HEK293T (cell line): ENCODE measurements around the gene SLC12A4.

ENCODE experiments used
- CTBP1 ChIP-seq: fragments of 450-650 bp; IDR thresholded peaks from 2 replicates; pipeline ENCODE4 v1.6.1; 2016; ENCODE audit warnings: borderline replicate concordance
- ELF4 ChIP-seq: fragments of 450-650 bp; IDR thresholded peaks from 2 replicates; pipeline ENCODE4 v1.6.1; 2017; ENCODE audit warnings: antibody characterized with exemption
- FOXA1 ChIP-seq: fragments of 450-650 bp; IDR thresholded peaks from 2 replicates; pipeline ENCODE4 v1.6.1; 2016; ENCODE audit warnings: mild to moderate bottlenecking
- FOXK2 ChIP-seq: fragments of 450-650 bp; IDR thresholded peaks from 2 replicates; pipeline ENCODE4 v1.6.1; 2016; ENCODE audit warnings: mild to moderate bottlenecking
- FOXM1 ChIP-seq: fragments of 450-650 bp; IDR thresholded peaks from 2 replicates; pipeline ENCODE4 v1.6.1; 2017; ENCODE audit warnings: mild to moderate bottlenecking, borderline replicate concordance
- HDGF ChIP-seq: fragments of 450-650 bp; IDR thresholded peaks from 2 replicates; pipeline ENCODE4 v1.6.1; 2017; ENCODE audit warnings: antibody characterized with exemption, borderline replicate concordance
- NFRKB ChIP-seq: fragments of 450-650 bp; IDR thresholded peaks from 2 replicates; pipeline ENCODE4 v1.6.1; 2016; ENCODE audit warnings: mild to moderate bottlenecking, moderate library complexity
- PKNOX1 ChIP-seq: fragments of 450-650 bp; IDR thresholded peaks from 2 replicates; pipeline ENCODE4 v1.6.1; 2016
- SP1 ChIP-seq: fragments of 450-650 bp; IDR thresholded peaks from 2 replicates; pipeline ENCODE4 v1.6.1; 2017
- TARDBP ChIP-seq: fragments of 450-650 bp; IDR thresholded peaks from 2 replicates; pipeline ENCODE4 v1.6.1; 2016
- ZNF384 ChIP-seq: fragments of 450-650 bp; IDR thresholded peaks from 2 replicates; pipeline ENCODE4 v1.6.1; 2016

- TF ChIP-seq PKNOX1 (no peak), HDGF (no peak), ELF4 (no peak), FOXM1 (no peak), CTBP1 (no peak), SP1 (no peak), TARDBP (no peak), FOXA1 (no peak), ZNF384 (no peak), FOXK2 (no peak), NFRKB (no peak)
These were observed 25.2 kb downstream of the SLC12A4 start for GRCh38 chr16:67943256-67943618.
